ENCODE measurements around the gene ALDH1A1. TPM values are rescaled to one million over a fixed set of nuclear protein-coding genes. Genes with fewer than 3 reads are reported as not detected.

The ALDH1A1 gene
- total RNA-seq, 1 experiment from 2014 or later = 17.7 TPM

GRCh38 chr9:72894342-72894741, 58.5 kb downstream of the ALDH1A1 start:
- Mint-ChIP-seq H3K9me3 (ENCODE audit: low read depth, unreplicated experiment) (no peaks in the 10 kb centered on the region), H3K36me3 (ENCODE audit: insufficient read depth, unreplicated experiment) (no peaks in the 10 kb centered on the region), H3K4me3 (ENCODE audit: low read depth, unreplicated experiment) (no peak overlapping the region), H3K27me3 (ENCODE audit: unreplicated experiment) (no peaks in the 10 kb centered on the region), H3K4me1 (ENCODE audit: low read depth, unreplicated experiment) (no peaks in the 10 kb centered on the region), H3K27ac (ENCODE audit: unreplicated experiment) (no peak overlapping the region)
- BruUV-seq (replicated peaks) = no TSS peak
- no peak for DNase-seq
- intact Hi-C loops (cut with micrococcal nuclease; ENCODE audit: unreplicated experiment) = no loop called here
- CTCF ChIA-PET = no interaction called here
- no peak for TF ChIP-seq CTCF (IDR thresholded peaks at IDR 0.05; ENCODE audit: unreplicated experiment)

GRCh38 chr9:72893437-72893836, 59.4 kb downstream of the ALDH1A1 start:
- CTCF ChIA-PET = no interaction called here
- Mint-ChIP-seq H3K36me3 (ENCODE audit: insufficient read depth, unreplicated experiment) (no peaks in the 10 kb centered on the region), H3K27ac (ENCODE audit: unreplicated experiment) (no peak overlapping the region), H3K9me3 (ENCODE audit: low read depth, unreplicated experiment) (no peaks in the 10 kb centered on the region), H3K27me3 (ENCODE audit: unreplicated experiment) (no peaks in the 10 kb centered on the region), H3K4me1 (ENCODE audit: low read depth, unreplicated experiment) (no peaks in the 10 kb centered on the region), H3K4me3 (ENCODE audit: low read depth, unreplicated experiment) (no peak overlapping the region)
- intact Hi-C loops (cut with micrococcal nuclease; ENCODE audit: unreplicated experiment) = no loop called here
- BruUV-seq (replicated peaks) = no TSS peak
- TF ChIP-seq CTCF (IDR thresholded peaks at IDR 0.05; ENCODE audit: unreplicated experiment) = no peak
- no peak for DNase-seq

GRCh38 chr9:72891043-72891442, 61.8 kb downstream of the ALDH1A1 start:
- no peaks in the 10 kb centered on the region for H3K4me1 Mint-ChIP-seq (ENCODE audit: low read depth, unreplicated experiment)
- CTCF ChIA-PET = interaction anchor here (0.6 to 1.3 kb wide), 2 partner anchors 10 to 30 kb away, joined by 4 read pairs; no protein-coding TSS in a partner anchor
- no peak for TF ChIP-seq CTCF (IDR thresholded peaks at IDR 0.05; ENCODE audit: unreplicated experiment)
- no peaks in the 10 kb centered on the region for H3K36me3 Mint-ChIP-seq (ENCODE audit: insufficient read depth, unreplicated experiment)
- no peak overlapping the region for H3K27ac Mint-ChIP-seq (ENCODE audit: unreplicated experiment)
- no peak overlapping the region for H3K4me3 Mint-ChIP-seq (ENCODE audit: low read depth, unreplicated experiment)
- H3K27me3 Mint-ChIP-seq (ENCODE audit: unreplicated experiment) = no peaks in the 10 kb centered on the region
- no peaks in the 10 kb centered on the region for H3K9me3 Mint-ChIP-seq (ENCODE audit: low read depth, unreplicated experiment)
- DNase-seq = no peak
- intact Hi-C loops (cut with micrococcal nuclease; ENCODE audit: unreplicated experiment) = no loop called here
- BruUV-seq (replicated peaks) = no TSS peak

- CTCF ChIA-PET = no interaction called here
- no peak for TF ChIP-seq CTCF (IDR thresholded peaks at IDR 0.05; ENCODE audit: unreplicated experiment)
- Mint-ChIP-seq H3K9me3 (ENCODE audit: low read depth, unreplicated experiment) (no peaks in the 10 kb centered on the region), H3K27me3 (ENCODE audit: unreplicated experiment) (no peaks in the 10 kb centered on the region), H3K27ac (ENCODE audit: unreplicated experiment) (no peak overlapping the region), H3K4me1 (ENCODE audit: low read depth, unreplicated experiment) (no peaks in the 10 kb centered on the region), H3K4me3 (ENCODE audit: low read depth, unreplicated experiment) (no peak overlapping the region), H3K36me3 (ENCODE audit: insufficient read depth, unreplicated experiment) (no peaks in the 10 kb centered on the region)
- no peak for DNase-seq
- intact Hi-C loops (cut with micrococcal nuclease; ENCODE audit: unreplicated experiment) = no loop called here
- BruUV-seq (replicated peaks) = no TSS peak
These were observed 63.9 kb downstream of the ALDH1A1 start for GRCh38 chr9:72888943-72889342.
